Mucosa of descending colon (tissue), 3 donors: ENCODE data around the gene LPCAT1. TPM values are rescaled to one million over a fixed set of nuclear protein-coding genes. Genes with fewer than 3 reads are reported as not detected.

Experiments used
- ATAC-seq: fragments of 200-7000 bp; cut with Tn5 transposase; one replicate; pipeline ENCODE4 v1.9.1; 2020; ENCODE audit warnings: mild to moderate bottlenecking, moderate library complexity
- DNase-seq, 3 donors: peaks; one replicate each; pipeline ENCODE4 v3.0.0-alpha.2; 2020
- H3K36me3 ChIP-seq: fragments of 200-600 bp; one replicate; pipeline ENCODE4 v1.8.0; 2021; ENCODE audit warnings: low read depth, mild to moderate bottlenecking
- H3K4me1 ChIP-seq: fragments of 200-600 bp; one replicate; pipeline ENCODE4 v1.8.0; 2021; ENCODE audit warnings: low read depth, mild to moderate bottlenecking
- H3K4me3 ChIP-seq: fragments of 200-600 bp; one replicate; pipeline ENCODE4 v1.8.0; 2021; ENCODE audit warnings: mild to moderate bottlenecking
- H3K9me3 ChIP-seq: fragments of 200-600 bp; one replicate; pipeline ENCODE4 v1.8.0; 2021; ENCODE audit warnings: mild to moderate bottlenecking
- CTCF ChIP-seq: fragments of 200-600 bp; IDR thresholded peaks from one replicate; pipeline ENCODE4 v1.8.0; 2022; ENCODE audit warnings: antibody characterized with exemption, mild to moderate bottlenecking
- intact Hi-C, 2 donors: fragments of 100-400 bp; cut with DNase I in 1 of 2; cut with micrococcal nuclease in 1 of 2; formaldehyde crosslinking; loops; one replicate each; pipeline versions ENCODE4 v1.11.0 to v1.11.1; 2022; cut with DNase I, micrococcal nuclease
- total RNA-seq, 3 donors: library from RNA; stranded (reverse); fragmentation: NEBNext Ultra II Directional in 2 of 3; extraction: Animal tissue kit (Norgen Biotek cat#: 25700) in 2 of 3; gene quantifications; one replicate each; pipeline versions ENCODE4 v1.2.1 to v1.2.4, GENCODE V29; 2021 to 2023
- donor health status: DM: no; HTN: no; CAD: no; lungs with moderate emphysema.
- donor health status: DM: no; HTN: no; CAD: no.
- donor health status: DM: no; HTN: yes; CAD: no.

The LPCAT1 gene
- total RNA-seq, 3 donors from 2014 or later: 6.7 to 27.2 (median 26.0) TPM

GRCh38 chr5:1464511-1464910 is 59.2 kb downstream of the LPCAT1 start:
- no peak for TF ChIP-seq CTCF
- no peak overlapping the region for H3K4me3 ChIP-seq
- intact Hi-C loops: no loop called here
- DNase-seq (no peak), ATAC-seq (no peak)
- H3K4me1 ChIP-seq: no peaks in the 10 kb centered on the region
- H3K36me3 ChIP-seq: no peaks in the 10 kb centered on the region
- H3K9me3 ChIP-seq: no peaks in the 10 kb centered on the region

GRCh38 chr5:1464096-1464446 is 59.7 kb downstream of the LPCAT1 start:
- no peak for TF ChIP-seq CTCF
- peak in 1 of 3 donors; percentile 43 for DNase-seq
- no peak overlapping the region for H3K4me3 ChIP-seq
- H3K36me3 ChIP-seq: no peaks in the 10 kb centered on the region
- H3K4me1 ChIP-seq: no peaks in the 10 kb centered on the region
- no peak for ATAC-seq
- no peaks in the 10 kb centered on the region for H3K9me3 ChIP-seq
- intact Hi-C loops: no loop called here

GRCh38 chr5:1463326-1464095 is 60.2 kb downstream of the LPCAT1 start:
- no peaks in the 10 kb centered on the region for H3K36me3 ChIP-seq
- H3K9me3 ChIP-seq: no peaks in the 10 kb centered on the region
- H3K4me3 ChIP-seq: no peak overlapping the region
- intact Hi-C loops: no loop called here
- no peak for TF ChIP-seq CTCF
- H3K4me1 ChIP-seq: no peaks in the 10 kb centered on the region
- no peak for ATAC-seq
- peak in 2 of 3 donors; percentile 15 to 43 for DNase-seq

GRCh38 chr5:1462358-1462757 is 61.4 kb downstream of the LPCAT1 start:
- intact Hi-C loops: no loop called here
- H3K9me3 ChIP-seq: peaks cover under 1% of the 10 kb centered on the region
- no peak for TF ChIP-seq CTCF
- DNase-seq (no peak), ATAC-seq (no peak)
- H3K36me3 ChIP-seq: no peaks in the 10 kb centered on the region
- no peaks in the 10 kb centered on the region for H3K4me1 ChIP-seq
- no peak overlapping the region for H3K4me3 ChIP-seq

- Histone ChIP-seq H3K4me3 (no peak overlapping the region), H3K36me3 (no peaks in the 10 kb centered on the region), H3K4me1 (no peaks in the 10 kb centered on the region), H3K9me3 (peaks cover 6% of the 10 kb centered on the region)
- intact Hi-C loops: no loop called here
- DNase-seq (no peak), ATAC-seq (no peak)
- TF ChIP-seq CTCF: no peak
These were observed 62.4 kb downstream of the LPCAT1 start for GRCh38 chr5:1461396-1461795.
